CD4-positive, alpha-beta memory T cell (primary cell): ENCODE results near the gene ATP8A1. TPM values are rescaled to one million over a fixed set of nuclear protein-coding genes. Genes with fewer than 3 reads are reported as not detected.

Source experiments
- CTCF ChIA-PET: fragments of 350-600 bp; sonication (Branson Sonifier 250); formaldehyde crosslinking; loops from one replicate; lab custom pipeline; 2021; ENCODE audit warnings: inconsistent platforms; ENCODE audit not compliant: partially characterized antibody; lab: Charles Lee
- POLR2A ChIA-PET: fragments of 350-600 bp; sonication (Branson Sonifier 250); formaldehyde crosslinking; loops from one replicate; lab custom pipeline; 2021; ENCODE audit not compliant: partially characterized antibody; lab: Charles Lee
- DNase-seq, 5 donors: peaks; one replicate each; pipeline versions ENCODE4 v3.0.0 to v3.0.0-alpha.2; 2020 to 2022; ENCODE audit warnings: mixed read lengths in 1 of 5
- H3K27ac ChIP-seq: one replicate; pipeline ENCODE4 v1.7.0; 2013; ENCODE audit warnings: low read depth, low read length
- H3K27me3 ChIP-seq: 2 replicates; pipeline ENCODE4 v1.7.0; 2013; ENCODE audit warnings: mild to moderate bottlenecking, low read length, moderate library complexity; ENCODE audit not compliant: insufficient read depth
- H3K36me3 ChIP-seq: 2 replicates; pipeline ENCODE4 v1.7.0; 2013; ENCODE audit warnings: mild to moderate bottlenecking, low read length, moderate library complexity; ENCODE audit not compliant: insufficient read depth
- H3K4me1 ChIP-seq: 2 replicates; pipeline ENCODE4 v1.7.0; 2013; ENCODE audit warnings: mild to moderate bottlenecking, low read length, moderate library complexity; ENCODE audit not compliant: insufficient read depth
- H3K4me3 ChIP-seq, 2 donors: one replicate each; pipeline ENCODE4 v1.7.0; 2013; ENCODE audit warnings: low read length in 2 of 2, mild to moderate bottlenecking in 1 of 2
- H3K9me3 ChIP-seq, 2 donors: one replicate each; pipeline ENCODE4 v1.7.0; 2013; ENCODE audit warnings: low read length in 2 of 2, control low read depth in 1 of 2; ENCODE audit not compliant: control insufficient read depth in 1 of 2
- H3K27ac Mint-ChIP-seq, 7 donors: one replicate each; pipeline ENCODE4 v1.8.0; 2020 to 2021; ENCODE audit warnings: mixed read lengths in 7 of 7, mild to moderate bottlenecking in 6 of 7, inconsistent platforms in 3 of 7, moderate library complexity in 3 of 7
- H3K27me3 Mint-ChIP-seq, 2 donors: one replicate each; pipeline ENCODE4 v1.8.0; 2020 to 2021; ENCODE audit warnings: mixed read lengths in 2 of 2
- H3K36me3 Mint-ChIP-seq, 2 donors: one replicate each; pipeline ENCODE4 v1.8.0; 2020 to 2021; ENCODE audit warnings: mixed read lengths in 2 of 2, inconsistent platforms in 1 of 2, mild to moderate bottlenecking in 1 of 2
- H3K4me1 Mint-ChIP-seq, 4 donors: one replicate each; pipeline ENCODE4 v1.8.0; 2020 to 2021; ENCODE audit warnings: mixed read lengths in 4 of 4, mild to moderate bottlenecking in 1 of 4
- H3K4me3 Mint-ChIP-seq, 8 donors: one replicate each; pipeline ENCODE4 v1.8.0; 2020 to 2021; ENCODE audit warnings: mixed read lengths in 8 of 8, mild to moderate bottlenecking in 7 of 8, moderate library complexity in 6 of 8, inconsistent platforms in 3 of 8
- H3K9me3 Mint-ChIP-seq, 8 donors: one replicate each; pipeline ENCODE4 v1.8.0; 2020 to 2021; ENCODE audit warnings: mixed read lengths in 8 of 8, mild to moderate bottlenecking in 5 of 8, inconsistent platforms in 3 of 8, moderate library complexity in 1 of 8
- intact Hi-C: fragments of 100-400 bp; cut with micrococcal nuclease; formaldehyde crosslinking; loops from one replicate; pipeline ENCODE4 v1.15.1; 2023
- polyA plus RNA-seq, 2 donors: library from polyadenylated mRNA; unstranded; fragments of 300-500 nt; fragmentation: Illumina TruSeq; gene quantifications; one replicate each; pipeline ENCODE4 v1.2.3, GENCODE V29; 2021
- total RNA-seq, 2 experiments: library from RNA; stranded (reverse); gene quantifications; one replicate each; pipeline ENCODE4 v1.2.3, GENCODE V29; 2021

The ATP8A1 gene
- total and polyA plus RNA-seq, 4 experiments from 2014 or later: 4.3 to 33.5 (median 17.7) TPM

GRCh38 chr4:42637104-42637503 is 19.8 kb downstream of the ATP8A1 start:
- Histone ChIP-seq H3K9me3 (no peaks in the 10 kb centered on the region), H3K4me1 (peaks cover 32% of the 10 kb centered on the region), H3K27me3 (no peaks in the 10 kb centered on the region), H3K27ac (no peak overlapping the region), H3K36me3 (no peaks in the 10 kb centered on the region), H3K4me3 (no peak overlapping the region)
- ChIA-PET POLR2A (interaction anchor here (1.0 to 1.2 kb wide), 2 partner anchors 20 to 21 kb away, joined by 3 to 6 read pairs; partner anchors contain the start of gene ATP8A1), CTCF (interaction anchor here (0.8 to 1.2 kb wide), 5 partner anchors 8 to 68 kb away, joined by 3 to 4 read pairs (median 3); no protein-coding TSS in a partner anchor)
- no peak for DNase-seq
- intact Hi-C loops: no loop called here
- Mint-ChIP-seq H3K36me3 (no peaks in the 10 kb centered on the region), H3K4me1 (peaks cover 46 to 84% (median 60%) of the 10 kb centered on the region in 4 donors), H3K9me3 (peaks cover 0 to 1% (median 0%) of the 10 kb centered on the region in 8 donors), H3K27me3 (no peaks in the 10 kb centered on the region), H3K27ac (peak overlapping the region in 1 of 7 donors; percentile 52), H3K4me3 (no peak overlapping the region)

GRCh38 chr4:42636645-42636949 is 20.3 kb downstream of the ATP8A1 start:
- H3K9me3 Mint-ChIP-seq: peaks cover 0 to 4% (median 0%) of the 10 kb centered on the region in 8 donors
- no peak overlapping the region for H3K27ac ChIP-seq
- peaks cover 0 to 3% of the 10 kb centered on the region in 2 donors for H3K36me3 Mint-ChIP-seq
- no peak for DNase-seq
- H3K4me1 ChIP-seq: peaks cover 27% of the 10 kb centered on the region
- peak overlapping the region in 1 of 8 donors; percentile 8 for H3K4me3 Mint-ChIP-seq
- H3K27me3 Mint-ChIP-seq: no peaks in the 10 kb centered on the region
- no peak overlapping the region for H3K4me3 ChIP-seq
- no peak overlapping the region for H3K27ac Mint-ChIP-seq
- H3K4me1 Mint-ChIP-seq: peaks cover 44 to 84% (median 59%) of the 10 kb centered on the region in 4 donors
- intact Hi-C loops: no loop called here
- no peaks in the 10 kb centered on the region for H3K27me3 ChIP-seq
- POLR2A ChIA-PET: interaction anchor here (0.8 to 1.2 kb wide), 2 partner anchors 20 to 21 kb away, joined by 4 to 6 read pairs; partner anchors contain the start of gene ATP8A1
- CTCF ChIA-PET: interaction anchor here (0.8 to 1.1 kb wide), 3 partner anchors 10 to 68 kb away, joined by 3 to 4 read pairs (median 3); no protein-coding TSS in a partner anchor
- H3K9me3 ChIP-seq: no peaks in the 10 kb centered on the region
- no peaks in the 10 kb centered on the region for H3K36me3 ChIP-seq

GRCh38 chr4:42633605-42634388 is 23.1 kb downstream of the ATP8A1 start:
- no peaks in the 10 kb centered on the region for H3K36me3 ChIP-seq
- intact Hi-C loops: loop anchor here (2.0 kb wide), 1 partner anchor 23 kb away; the partner anchor contains the start of gene ATP8A1
- no peaks in the 10 kb centered on the region for H3K27me3 Mint-ChIP-seq
- no peak overlapping the region for H3K4me3 ChIP-seq
- peak overlapping the region in 2 of 7 donors; percentile 20 to 62 for H3K27ac Mint-ChIP-seq
- no peak for DNase-seq
- no peak overlapping the region for H3K4me3 Mint-ChIP-seq
- POLR2A ChIA-PET: interaction anchor here (0.9 to 1.0 kb wide), 2 partner anchors 23 to 24 kb away, joined by 3 read pairs; partner anchors contain the start of gene ATP8A1
- H3K4me1 Mint-ChIP-seq: peaks cover 41 to 87% (median 53%) of the 10 kb centered on the region in 4 donors
- H3K9me3 Mint-ChIP-seq: peaks cover 0 to 6% (median 0%) of the 10 kb centered on the region in 8 donors
- H3K9me3 ChIP-seq: no peaks in the 10 kb centered on the region
- H3K27ac ChIP-seq: no peak overlapping the region
- peaks cover 20% of the 10 kb centered on the region for H3K4me1 ChIP-seq
- H3K27me3 ChIP-seq: no peaks in the 10 kb centered on the region
- CTCF ChIA-PET: no interaction called here
- peaks cover 0 to 5% of the 10 kb centered on the region in 2 donors for H3K36me3 Mint-ChIP-seq

GRCh38 chr4:42632653-42633382 is 24.1 kb downstream of the ATP8A1 start:
- Histone ChIP-seq H3K9me3 (no peaks in the 10 kb centered on the region), H3K4me1 (peaks cover 29% of the 10 kb centered on the region), H3K27ac (no peak overlapping the region), H3K27me3 (no peaks in the 10 kb centered on the region), H3K36me3 (no peaks in the 10 kb centered on the region), H3K4me3 (no peak overlapping the region)
- Mint-ChIP-seq H3K4me1 (peaks cover 46 to 87% (median 56%) of the 10 kb centered on the region in 4 donors), H3K27ac (no peak overlapping the region), H3K4me3 (no peak overlapping the region), H3K36me3 (peaks cover 0 to 5% of the 10 kb centered on the region in 2 donors), H3K27me3 (no peaks in the 10 kb centered on the region), H3K9me3 (peaks cover 0 to 9% (median 0%) of the 10 kb centered on the region in 8 donors)
- DNase-seq: no peak
- POLR2A ChIA-PET: interaction anchor here (1.0 to 1.5 kb wide), 2 partner anchors 24 kb away, joined by 3 to 5 read pairs; partner anchors contain the start of gene ATP8A1
- CTCF ChIA-PET: no interaction called here
- intact Hi-C loops: no loop called here

- no peak overlapping the region for H3K4me3 ChIP-seq
- Mint-ChIP-seq H3K4me1 (peaks cover 35 to 84% (median 54%) of the 10 kb centered on the region in 4 donors), H3K27ac (no peak overlapping the region), H3K4me3 (no peak overlapping the region), H3K36me3 (peaks cover 0 to 5% of the 10 kb centered on the region in 2 donors), H3K27me3 (no peaks in the 10 kb centered on the region), H3K9me3 (peaks cover 0 to 9% (median 0%) of the 10 kb centered on the region in 8 donors)
- DNase-seq: no peak
- H3K36me3 ChIP-seq: no peaks in the 10 kb centered on the region
- CTCF ChIA-PET: no interaction called here
- no peaks in the 10 kb centered on the region for H3K9me3 ChIP-seq
- intact Hi-C loops: no loop called here
- POLR2A ChIA-PET: no interaction called here
- peaks cover 30% of the 10 kb centered on the region for H3K4me1 ChIP-seq
- no peaks in the 10 kb centered on the region for H3K27me3 ChIP-seq
- H3K27ac ChIP-seq: no peak overlapping the region
Observed at GRCh38 chr4:42630908-42631307, 26.0 kb downstream of the ATP8A1 start.

- Mint-ChIP-seq H3K4me1 (peaks cover 34 to 71% (median 50%) of the 10 kb centered on the region in 4 donors), H3K27me3 (no peaks in the 10 kb centered on the region), H3K27ac (peak overlapping the region in 4 of 7 donors; percentile 22 to 94 (median 56)), H3K36me3 (peaks cover 7 to 16% of the 10 kb centered on the region in 2 donors), H3K4me3 (peak overlapping the region in 2 of 8 donors; percentile 36 to 77), H3K9me3 (peaks cover 0 to 9% (median 0%) of the 10 kb centered on the region in 8 donors)
- H3K4me3 ChIP-seq: no peak overlapping the region
- H3K27me3 ChIP-seq: no peaks in the 10 kb centered on the region
- DNase-seq: no peak
- ChIA-PET POLR2A (interaction anchor here (2.2 kb wide), 1 partner anchor 28 kb away, joined by 11 read pairs; the partner anchor contains the start of gene ATP8A1), CTCF (interaction anchor here (0.8 to 1.1 kb wide), 2 partner anchors 9 to 12 kb away, joined by 3 read pairs; no protein-coding TSS in a partner anchor)
- H3K36me3 ChIP-seq: no peaks in the 10 kb centered on the region
- H3K4me1 ChIP-seq: peaks cover 30% of the 10 kb centered on the region
- no peaks in the 10 kb centered on the region for H3K9me3 ChIP-seq
- H3K27ac ChIP-seq: no peak overlapping the region
- intact Hi-C loops: no loop called here
Observed at GRCh38 chr4:42628740-42629139, 28.2 kb downstream of the ATP8A1 start.
